ENCODE data around the gene FAM13A.

GRCh38 chr4:88702782-88703181 lies 354.2 kb downstream of the FAM13A start:
- no peak for TF ChIP-seq POLR2A (IDR thresholded peaks at IDR 0.05)
- TF ChIP-seq CTCF (IDR thresholded peaks at IDR 0.05): no peak
